ENCODE results near the gene LRP5. TPM values are rescaled to one million over a fixed set of nuclear protein-coding genes. Genes with fewer than 3 reads are reported as not detected.
"Not testable (repeated sequence)": the region's sequence is repeated elsewhere in the genome, so short reads cannot be mapped to it uniquely, and the experiment has no call there.

The LRP5 gene
- polyA plus RNA-seq, 3 donors, result 32.2 to 40.2 (median 33.6) TPM

GRCh38 chr11:68343761-68344256 lies 31.4 kb downstream of the LRP5 start:
- no peak for DNase-seq (ENCODE audit: low read depth in 3 of 3, low spot score in 2 of 3)

GRCh38 chr11:68344821-68345220 lies 32.4 kb downstream of the LRP5 start:
- DNase-seq (ENCODE audit: low read depth in 3 of 3, low spot score in 2 of 3), result not testable (repeated sequence)

- no peak for DNase-seq (ENCODE audit: low read depth in 3 of 3, low spot score in 2 of 3)
Observed at GRCh38 chr11:68345776-68346461, 33.5 kb downstream of the LRP5 start.

GRCh38 chr11:68346462-68346790 lies 34.0 kb downstream of the LRP5 start:
- no peak for DNase-seq (ENCODE audit: low read depth in 3 of 3, low spot score in 2 of 3)

GRCh38 chr11:68347345-68347744 lies 35.0 kb downstream of the LRP5 start:
- DNase-seq (ENCODE audit: low read depth in 3 of 3, low spot score in 2 of 3), result no peak

DNA sequence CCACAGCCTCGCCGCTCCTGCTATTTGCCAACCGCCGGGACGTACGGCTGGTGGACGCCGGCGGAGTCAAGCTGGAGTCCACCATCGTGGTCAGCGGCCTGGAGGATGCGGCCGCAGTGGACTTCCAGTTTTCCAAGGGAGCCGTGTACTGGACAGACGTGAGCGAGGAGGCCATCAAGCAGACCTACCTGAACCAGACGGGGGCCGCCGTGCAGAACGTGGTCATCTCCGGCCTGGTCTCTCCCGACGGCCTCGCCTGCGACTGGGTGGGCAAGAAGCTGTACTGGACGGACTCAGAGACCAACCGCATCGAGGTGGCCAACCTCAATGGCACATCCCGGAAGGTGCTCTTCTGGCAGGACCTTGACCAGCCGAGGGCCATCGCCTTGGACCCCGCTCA lies 35.5 kb downstream of the LRP5 start:
- no peak for DNase-seq (ENCODE audit: low read depth in 3 of 3, low spot score in 2 of 3)

- no peak for DNase-seq (ENCODE audit: low read depth in 3 of 3, low spot score in 2 of 3)
Observed at GRCh38 chr11:68349461-68350249, 37.3 kb downstream of the LRP5 start.

DNA sequence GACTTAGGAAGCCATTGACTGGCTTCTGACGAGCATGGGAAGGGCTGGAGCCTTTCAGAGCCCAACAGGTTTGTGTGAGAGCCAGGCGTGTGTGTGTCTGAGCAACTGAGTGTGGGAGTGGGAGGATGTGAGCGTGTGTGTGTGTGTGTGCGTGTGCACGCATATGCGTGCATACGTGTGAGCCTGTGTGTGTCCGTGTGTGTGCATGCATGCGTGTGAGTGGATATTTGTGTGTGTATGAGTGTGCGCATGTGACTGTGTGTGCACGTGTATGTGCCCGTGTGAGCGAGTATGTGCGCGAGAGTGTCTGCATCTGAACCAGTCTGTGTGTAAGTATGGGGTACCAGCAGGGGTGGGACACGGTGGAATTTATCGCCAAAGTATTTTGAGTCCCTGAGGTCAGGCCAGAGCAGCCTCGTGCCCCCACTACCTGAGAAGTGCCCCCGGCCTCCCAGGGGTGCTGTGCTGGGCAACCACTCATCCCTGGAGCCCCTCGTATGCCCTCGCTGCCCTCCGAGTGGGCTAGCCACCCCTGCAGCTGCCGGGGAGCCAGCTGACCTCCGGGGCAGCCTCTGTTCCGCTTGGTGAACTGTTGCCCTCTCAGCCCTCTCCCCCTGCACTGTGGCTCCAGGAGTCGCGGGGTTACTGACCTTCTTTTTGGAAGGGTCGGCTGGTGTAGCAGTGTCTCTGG lies 38.5 kb downstream of the LRP5 start:
- DNase-seq (ENCODE audit: low read depth in 3 of 3, low spot score in 2 of 3), result no peak

DNA sequence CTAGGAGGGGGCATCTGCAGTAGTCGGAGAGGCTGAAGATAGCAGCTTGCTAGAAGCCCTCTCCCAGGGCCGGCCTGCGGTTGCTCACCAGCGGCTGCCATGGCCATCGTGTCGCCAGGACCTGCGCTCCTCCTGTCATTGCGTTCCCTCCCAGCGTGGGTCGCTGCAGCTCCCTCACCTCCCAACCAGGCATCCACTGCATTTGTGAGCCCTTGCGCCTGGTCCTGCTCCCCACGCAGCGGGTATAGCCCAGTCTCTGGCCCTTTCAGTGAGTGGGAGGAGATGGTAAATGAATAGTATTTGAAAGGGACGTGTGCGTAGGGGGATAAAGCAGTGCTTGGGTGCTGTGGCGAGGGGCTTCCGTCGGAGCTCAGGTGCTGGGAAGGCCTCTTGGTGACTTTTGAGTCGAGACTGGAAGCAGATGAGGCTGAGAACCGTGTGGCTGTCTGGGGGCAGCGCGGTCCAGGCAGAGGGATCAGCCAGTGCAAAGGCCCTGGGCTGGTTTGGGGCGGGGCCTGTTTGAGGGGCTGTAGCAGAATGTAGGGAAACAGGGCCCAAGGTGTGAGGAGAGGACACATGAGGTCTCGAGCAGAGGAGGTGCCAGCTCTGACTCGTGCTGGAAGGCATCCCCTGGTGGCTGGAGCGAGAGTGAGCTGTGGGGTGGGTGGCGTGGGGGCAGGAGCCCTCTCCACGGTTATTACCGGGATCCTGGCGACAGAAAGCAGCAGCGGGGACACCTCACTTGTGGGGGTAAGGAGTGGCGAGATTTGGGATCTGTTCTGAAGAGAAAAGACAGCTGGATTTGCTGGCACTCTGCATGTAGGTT lies 39.3 kb downstream of the LRP5 start:
- DNase-seq (ENCODE audit: low read depth in 3 of 3, low spot score in 2 of 3), result no peak

DNA sequence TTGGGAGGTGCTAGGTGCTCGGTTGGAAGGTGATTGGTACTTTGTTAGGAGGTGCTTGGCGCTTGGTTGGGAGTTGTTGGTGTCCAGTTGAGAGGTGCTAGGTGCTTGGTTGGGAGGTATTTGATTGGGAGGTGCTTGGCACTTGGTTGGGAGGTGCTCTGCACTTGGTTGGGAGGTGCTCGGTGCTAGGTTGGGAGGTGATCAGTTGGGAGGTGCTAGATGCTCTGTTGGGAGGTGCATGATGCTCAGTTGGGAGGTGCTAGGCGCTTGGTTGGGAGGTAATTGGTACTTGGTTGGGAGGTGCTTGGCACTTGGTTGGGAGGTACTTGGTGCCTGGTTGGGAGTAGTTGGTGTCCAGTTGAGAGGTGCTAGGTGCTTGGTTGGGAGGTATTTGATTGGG lies 40.2 kb downstream of the LRP5 start:
- no peak for DNase-seq (ENCODE audit: low read depth in 3 of 3, low spot score in 2 of 3)

GRCh38 chr11:68353118-68353517 lies 40.7 kb downstream of the LRP5 start:
- no peak for DNase-seq (ENCODE audit: low read depth in 3 of 3, low spot score in 2 of 3)

GRCh38 chr11:68353669-68354068 lies 41.3 kb downstream of the LRP5 start:
- no peak for DNase-seq (ENCODE audit: low read depth in 3 of 3, low spot score in 2 of 3)

DNA sequence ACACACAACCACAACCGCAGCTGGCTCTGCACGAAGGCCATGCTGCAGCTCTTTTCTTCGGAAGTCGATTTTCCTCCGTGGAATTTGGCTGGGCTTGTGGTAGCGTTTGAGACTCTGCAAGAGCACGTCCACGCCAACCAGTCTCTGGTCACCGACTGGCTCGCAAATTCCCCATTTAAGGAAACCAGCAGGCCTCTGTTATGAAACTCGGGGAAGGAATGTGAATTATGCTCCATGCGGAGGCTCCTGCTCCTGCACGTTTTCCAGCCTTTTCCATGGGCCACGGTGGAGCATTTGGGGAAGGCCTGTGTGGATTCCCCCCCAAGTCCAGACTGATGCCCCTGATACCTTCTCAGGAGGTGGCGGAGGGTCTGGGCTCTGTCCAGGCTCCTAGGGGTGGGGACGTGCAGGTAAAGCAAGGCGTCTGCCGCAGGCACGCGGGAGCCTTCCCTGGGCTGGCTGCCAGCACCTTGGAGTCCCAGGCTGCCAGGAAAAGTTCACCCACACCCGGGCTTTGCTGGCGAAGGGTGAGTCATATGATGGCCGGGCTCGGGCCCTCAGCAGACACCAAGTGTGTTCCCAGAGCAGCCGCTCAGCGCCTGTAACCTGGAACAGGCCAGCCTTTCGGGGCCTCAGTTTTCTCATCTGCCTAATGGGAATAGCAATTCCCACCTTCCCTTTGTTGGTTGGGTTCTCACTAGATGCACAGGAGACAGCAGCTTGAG lies 41.9 kb downstream of the LRP5 start:
- DNase-seq (ENCODE audit: low read depth in 3 of 3, low spot score in 2 of 3), result no peak

GRCh38 chr11:68355471-68355870 lies 43.1 kb downstream of the LRP5 start:
- no peak for DNase-seq (ENCODE audit: low read depth in 3 of 3, low spot score in 2 of 3)

DNA sequence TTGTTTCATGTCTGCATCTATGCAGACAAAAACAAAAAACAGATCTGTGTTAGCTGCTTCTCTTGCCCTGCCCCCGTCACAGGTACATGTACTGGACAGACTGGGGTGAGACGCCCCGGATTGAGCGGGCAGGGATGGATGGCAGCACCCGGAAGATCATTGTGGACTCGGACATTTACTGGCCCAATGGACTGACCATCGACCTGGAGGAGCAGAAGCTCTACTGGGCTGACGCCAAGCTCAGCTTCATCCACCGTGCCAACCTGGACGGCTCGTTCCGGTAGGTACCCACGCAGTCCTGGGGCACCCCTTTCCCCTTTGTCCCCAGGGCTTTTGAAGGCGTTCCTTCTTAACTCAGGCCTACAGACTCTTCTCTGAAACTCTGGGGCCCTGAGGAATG lies 45.2 kb downstream of the LRP5 start:
- DNase-seq (ENCODE audit: low read depth in 3 of 3, low spot score in 2 of 3), result no peak

DNA sequence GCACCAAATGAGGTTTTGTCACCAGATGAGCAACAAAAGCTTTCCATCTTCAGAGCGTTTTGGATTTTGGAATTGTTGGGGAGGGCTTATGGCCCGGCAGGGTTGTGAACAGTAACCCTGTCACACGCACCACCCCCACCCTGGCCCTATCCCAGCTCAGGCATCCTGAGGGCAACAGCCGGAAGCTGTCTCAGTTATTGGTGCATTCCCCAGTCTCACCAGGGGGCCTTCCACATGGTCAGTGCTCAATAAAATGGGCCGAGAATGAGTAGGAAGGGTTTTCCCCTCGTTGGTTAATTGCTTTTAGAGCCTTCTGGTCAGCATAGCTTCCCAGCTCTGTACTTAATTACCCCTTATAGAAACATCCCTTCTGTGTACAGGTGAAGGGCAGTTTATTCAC lies 46.0 kb downstream of the LRP5 start:
- DNase-seq (ENCODE audit: low read depth in 3 of 3, low spot score in 2 of 3), result no peak

DNA sequence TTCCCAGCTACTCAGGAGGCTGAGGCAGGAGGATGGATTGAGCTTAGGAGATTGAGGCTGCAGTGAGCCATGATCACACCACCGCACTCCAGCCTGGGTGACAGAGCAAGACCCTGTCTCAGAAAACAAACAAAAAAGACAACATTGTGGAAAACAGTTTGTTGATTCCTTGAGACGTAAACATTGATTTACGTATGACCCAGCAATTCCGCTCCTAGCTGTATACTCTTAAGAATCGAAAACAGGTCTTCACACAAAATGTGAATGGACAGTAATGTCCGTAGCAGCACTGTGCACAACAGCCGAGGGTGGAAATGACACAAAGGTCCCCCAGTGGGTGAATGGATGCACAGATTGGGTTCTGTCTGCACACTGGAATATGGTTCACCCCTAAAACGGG lies 49.3 kb downstream of the LRP5 start:
- DNase-seq (ENCODE audit: low read depth in 3 of 3, low spot score in 2 of 3), result no peak

DNA sequence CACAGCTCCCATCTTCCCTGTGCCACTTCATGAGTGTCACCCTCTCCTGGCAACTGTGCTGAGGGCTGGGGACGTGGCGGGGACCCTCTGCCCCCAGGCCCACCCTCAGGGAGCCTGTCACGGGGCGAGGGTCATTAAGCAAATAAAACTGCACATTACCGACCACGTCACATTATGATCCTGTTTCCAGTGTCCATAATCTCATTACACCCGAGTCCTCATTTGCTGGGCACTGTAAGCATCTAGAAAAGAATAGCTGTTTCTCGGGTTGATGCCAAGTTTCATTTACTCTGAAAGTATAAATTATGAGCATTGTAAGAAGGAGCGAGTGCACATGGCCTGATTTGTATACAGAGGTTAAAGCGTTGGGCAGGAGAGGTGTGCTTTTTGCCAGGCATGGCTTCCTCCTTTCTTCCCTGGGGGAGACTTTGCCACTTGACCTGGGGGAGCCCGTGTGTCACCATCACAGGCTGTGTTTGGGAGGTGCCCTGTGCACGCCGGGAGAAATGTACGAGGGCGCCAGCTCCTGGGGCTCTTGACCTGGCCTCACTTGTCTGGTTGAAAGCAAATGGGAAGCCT lies 50.5 kb downstream of the LRP5 start:
- no peak for DNase-seq (ENCODE audit: low read depth in 3 of 3, low spot score in 2 of 3)

DNA sequence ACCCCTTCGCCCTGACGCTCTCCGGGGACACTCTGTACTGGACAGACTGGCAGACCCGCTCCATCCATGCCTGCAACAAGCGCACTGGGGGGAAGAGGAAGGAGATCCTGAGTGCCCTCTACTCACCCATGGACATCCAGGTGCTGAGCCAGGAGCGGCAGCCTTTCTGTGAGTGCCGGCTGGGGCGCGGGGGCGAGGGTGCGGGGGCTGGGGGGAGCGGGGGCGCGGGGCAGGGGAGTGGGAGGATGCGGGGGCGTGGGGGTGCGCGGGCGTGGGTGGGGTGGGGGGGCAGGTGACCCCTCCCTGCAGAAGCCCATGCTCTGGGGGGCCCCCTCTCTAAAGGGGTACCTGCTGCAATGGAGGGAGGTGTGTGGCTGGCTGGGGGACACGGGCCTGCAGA lies 51.4 kb downstream of the LRP5 start:
- no peak for DNase-seq (ENCODE audit: low read depth in 3 of 3, low spot score in 2 of 3)

GRCh38 chr11:68364581-68364980 lies 52.2 kb downstream of the LRP5 start:
- no peak for DNase-seq (ENCODE audit: low read depth in 3 of 3, low spot score in 2 of 3)
